ENCODE results near the gene ADGRB3.

Gene ADGRB3

GRCh38 chr6:68994521-68994920 is 359.4 kb downstream of the ADGRB3 start:
- no peak for TF ChIP-seq CTCF (IDR thresholded peaks at IDR 0.05; ENCODE audit: control extremely low read depth, extremely low read depth, low read depth, missing control alignments)
- ChIA-PET POLR2A (no interaction called here), CTCF (interaction anchor here (1.2 kb wide), 1 partner anchor 9 kb away, joined by 3 read pairs; no protein-coding TSS in a partner anchor)
- DNase-seq (ENCODE audit: extremely low spot score) = no peak

DNA sequence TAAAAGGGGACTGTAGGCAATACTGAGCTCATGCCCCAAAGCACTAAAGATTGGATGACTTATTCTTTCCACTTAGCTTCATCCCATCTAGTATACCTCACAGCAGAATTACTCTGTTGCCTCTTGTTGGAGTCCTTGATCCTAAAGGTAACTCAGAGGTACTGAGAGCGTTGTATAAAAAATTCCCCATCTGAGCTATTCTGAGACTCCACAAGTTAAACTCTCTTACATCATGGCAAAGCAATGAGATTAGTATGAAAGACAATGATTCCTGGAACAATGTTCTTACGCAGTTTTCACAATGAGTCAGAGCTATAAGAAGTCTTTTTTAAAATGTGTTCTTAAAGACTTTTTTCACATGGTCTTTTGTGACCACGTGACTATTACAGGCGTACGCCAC is 370.1 kb downstream of the ADGRB3 start:
- POLR2A ChIA-PET = interaction anchor here (0.6 kb wide), 1 partner anchor 981 kb away, joined by 3 read pairs; no protein-coding TSS in a partner anchor

DNA sequence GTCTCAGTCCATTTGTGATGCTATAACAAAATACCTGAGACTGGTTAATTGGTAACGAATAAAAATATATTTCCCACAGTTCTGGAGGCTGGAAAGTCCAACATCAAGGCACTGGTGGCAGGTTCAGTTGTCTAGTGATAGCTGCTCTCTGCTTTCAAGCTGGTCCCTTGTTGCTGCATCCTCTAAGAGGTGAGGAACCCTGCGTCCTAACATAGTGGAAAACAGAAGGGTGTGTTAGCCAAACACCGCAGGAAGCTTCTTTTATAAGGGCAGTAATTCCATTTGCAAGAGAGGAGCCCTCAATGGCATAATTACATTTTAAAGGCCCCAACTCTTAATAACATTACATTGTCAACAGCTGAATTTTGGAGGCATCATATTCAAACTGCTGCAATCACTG is 372.7 kb downstream of the ADGRB3 start:
- no peak for TF ChIP-seq CTCF (IDR thresholded peaks at IDR 0.05; ENCODE audit: control extremely low read depth, extremely low read depth, low read depth, missing control alignments)
- POLR2A ChIA-PET = no interaction called here
- CTCF ChIA-PET = interaction anchor here (1.0 kb wide), 1 partner anchor 19 kb away, joined by 3 read pairs; no protein-coding TSS in a partner anchor
- no peak for DNase-seq (ENCODE audit: extremely low spot score)

More for the DNA sequence above, 370.1 kb downstream of the ADGRB3 start:
- TF ChIP-seq CTCF (IDR thresholded peaks at IDR 0.05; ENCODE audit: control extremely low read depth, extremely low read depth, low read depth, missing control alignments) = no peak
- CTCF ChIA-PET = no interaction called here
- no peak for DNase-seq (ENCODE audit: extremely low spot score)

GRCh38 chr6:69012211-69012610 is 377.1 kb downstream of the ADGRB3 start:
- ChIA-PET CTCF (interaction anchor here (0.6 kb wide), 1 partner anchor 278 kb away, joined by 3 read pairs; no protein-coding TSS in a partner anchor), POLR2A (no interaction called here)
- no peak for TF ChIP-seq CTCF (IDR thresholded peaks at IDR 0.05; ENCODE audit: control extremely low read depth, extremely low read depth, low read depth, missing control alignments)
- no peak for DNase-seq (ENCODE audit: extremely low spot score)

DNA sequence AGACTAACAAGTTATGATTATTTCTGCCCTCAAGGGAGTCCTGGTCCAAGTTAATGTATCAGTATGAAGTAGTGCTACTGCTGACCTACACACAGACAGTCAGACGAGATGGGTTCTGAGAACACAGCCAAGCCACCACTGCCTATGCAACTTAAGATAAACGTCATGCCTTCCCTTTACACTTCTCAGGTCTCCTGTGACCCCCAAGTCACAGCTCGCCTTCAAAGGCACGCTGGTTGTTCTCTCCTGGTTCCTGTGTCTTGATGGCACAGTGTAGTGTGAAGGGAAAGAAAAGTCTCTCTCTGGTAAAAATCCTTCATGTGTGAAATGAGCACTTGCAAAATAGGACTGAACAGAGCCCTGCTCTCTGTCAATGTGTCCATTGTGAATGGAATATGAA is 377.8 kb downstream of the ADGRB3 start:
- ChIA-PET CTCF (no interaction called here), POLR2A (no interaction called here)
- no peak for DNase-seq (ENCODE audit: extremely low spot score)
- no peak for TF ChIP-seq CTCF (IDR thresholded peaks at IDR 0.05; ENCODE audit: control extremely low read depth, extremely low read depth, low read depth, missing control alignments)

- CTCF ChIA-PET = interaction anchor here (0.8 kb wide), 1 partner anchor 9 kb away, joined by 4 read pairs; no protein-coding TSS in a partner anchor
- POLR2A ChIA-PET = no interaction called here
- DNase-seq (ENCODE audit: extremely low spot score) = no peak
- no peak for TF ChIP-seq CTCF (IDR thresholded peaks at IDR 0.05; ENCODE audit: control extremely low read depth, extremely low read depth, low read depth, missing control alignments)
Observed at GRCh38 chr6:69018906-69019305, 383.8 kb downstream of the ADGRB3 start.

Data from GM10248 (cell line).